Activated CD4-positive, alpha-beta T cell treated with anti-CD3 and anti-CD28 coated beads, Interleukin-2, amount 50 U/mL, for 48 hours (primary cell): Measurements from ENCODE around the gene DNASE1L1.

Experiments used
- DNase-seq, 2 experiments: peaks; one replicate each; pipeline ENCODE4 v3.0.0-alpha.2; 2020

Gene DNASE1L1, protein sequence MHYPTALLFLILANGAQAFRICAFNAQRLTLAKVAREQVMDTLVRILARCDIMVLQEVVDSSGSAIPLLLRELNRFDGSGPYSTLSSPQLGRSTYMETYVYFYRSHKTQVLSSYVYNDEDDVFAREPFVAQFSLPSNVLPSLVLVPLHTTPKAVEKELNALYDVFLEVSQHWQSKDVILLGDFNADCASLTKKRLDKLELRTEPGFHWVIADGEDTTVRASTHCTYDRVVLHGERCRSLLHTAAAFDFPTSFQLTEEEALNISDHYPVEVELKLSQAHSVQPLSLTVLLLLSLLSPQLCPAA

DNA sequence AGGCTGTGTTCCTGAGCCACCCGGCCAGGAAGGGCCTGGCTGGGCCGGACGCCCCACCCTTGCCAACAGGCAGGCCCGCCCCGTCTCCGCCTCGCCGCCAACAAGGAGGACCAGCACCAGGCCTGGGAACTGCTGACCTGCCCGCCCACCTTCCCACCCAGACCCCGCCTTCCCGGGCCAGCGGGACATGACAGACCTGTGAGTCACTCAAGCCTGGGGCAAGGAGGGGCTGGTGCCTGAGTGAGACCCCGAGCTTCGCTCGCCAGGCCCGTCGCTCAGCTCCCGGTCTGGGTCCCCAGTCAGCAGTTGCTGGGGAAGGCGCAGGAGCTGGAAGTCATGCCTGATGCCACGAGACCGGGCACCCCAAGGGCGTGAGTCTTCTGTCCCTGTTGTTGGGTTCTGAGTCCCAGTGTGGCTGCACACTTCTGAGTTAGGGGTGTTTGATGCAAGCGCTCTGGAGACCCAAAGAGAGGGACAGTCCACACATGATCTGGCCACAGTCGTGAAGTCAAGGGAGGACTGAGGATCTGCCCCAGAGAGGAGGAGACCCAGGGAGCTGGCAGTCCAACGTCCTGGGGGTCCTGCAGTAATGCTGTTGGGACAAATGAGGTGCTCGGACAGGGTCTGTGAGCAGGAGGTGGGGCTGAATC lies at the start of gene DNASE1L1:
Gene DNASE1L1, minus strand, starts transcription at position 33 of the 650 bp plus-strand sequence. CDS start 3,686 bp downstream, outside the sequence.
- peak in 1 of 2 experiments; percentile 49 for DNase-seq

DNA sequence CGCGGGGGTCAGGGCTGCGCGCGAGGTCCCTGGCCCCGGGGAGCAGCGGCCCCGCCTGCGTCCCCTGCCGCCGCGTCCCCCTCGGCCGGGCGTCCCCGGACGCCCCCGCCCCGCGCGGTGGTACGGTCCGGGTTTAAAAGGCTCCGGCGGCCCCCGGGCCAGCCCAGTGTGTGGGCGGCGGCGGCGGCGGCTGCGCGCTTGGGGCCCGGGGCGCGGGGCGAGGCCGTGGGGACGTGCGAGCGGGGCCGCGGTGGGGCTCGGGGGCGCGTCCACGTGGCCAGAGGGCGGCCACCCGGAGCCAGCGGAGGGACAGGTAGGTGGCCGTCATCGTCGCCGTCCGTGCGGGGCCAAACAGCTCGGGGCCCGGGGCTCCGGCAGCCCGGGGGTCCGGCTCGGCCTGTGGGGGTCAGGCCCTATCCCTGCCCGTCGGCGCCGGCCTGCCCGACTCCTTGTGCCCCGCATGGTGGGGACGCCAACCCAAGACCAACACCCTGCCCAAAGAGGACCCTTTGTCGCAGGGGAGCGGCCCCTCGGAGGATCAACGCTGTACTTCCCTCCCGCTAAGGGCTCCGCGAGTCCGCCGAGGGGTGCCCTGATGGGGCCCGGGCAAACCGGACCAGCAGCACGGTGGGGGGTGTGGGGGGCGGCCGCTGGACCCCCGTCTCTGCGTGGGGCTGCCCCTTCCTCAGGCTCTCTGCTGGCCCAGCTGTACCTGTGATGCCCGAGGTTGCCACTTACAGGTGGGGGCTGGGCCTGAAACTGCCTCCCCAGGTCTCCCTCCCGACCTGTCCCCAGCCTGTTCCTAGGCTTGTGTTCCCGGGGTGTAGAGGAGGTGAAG lies 49.3 kb upstream of the DNASE1L1 start, which contains the start of gene PLXNA3:
Gene PLXNA3, plus strand, starts transcription at position 166 of the 838 bp plus-strand sequence. CDS start 1,903 bp downstream, outside the sequence.
- DNase-seq = peak; percentile 54 to 58

DNA sequence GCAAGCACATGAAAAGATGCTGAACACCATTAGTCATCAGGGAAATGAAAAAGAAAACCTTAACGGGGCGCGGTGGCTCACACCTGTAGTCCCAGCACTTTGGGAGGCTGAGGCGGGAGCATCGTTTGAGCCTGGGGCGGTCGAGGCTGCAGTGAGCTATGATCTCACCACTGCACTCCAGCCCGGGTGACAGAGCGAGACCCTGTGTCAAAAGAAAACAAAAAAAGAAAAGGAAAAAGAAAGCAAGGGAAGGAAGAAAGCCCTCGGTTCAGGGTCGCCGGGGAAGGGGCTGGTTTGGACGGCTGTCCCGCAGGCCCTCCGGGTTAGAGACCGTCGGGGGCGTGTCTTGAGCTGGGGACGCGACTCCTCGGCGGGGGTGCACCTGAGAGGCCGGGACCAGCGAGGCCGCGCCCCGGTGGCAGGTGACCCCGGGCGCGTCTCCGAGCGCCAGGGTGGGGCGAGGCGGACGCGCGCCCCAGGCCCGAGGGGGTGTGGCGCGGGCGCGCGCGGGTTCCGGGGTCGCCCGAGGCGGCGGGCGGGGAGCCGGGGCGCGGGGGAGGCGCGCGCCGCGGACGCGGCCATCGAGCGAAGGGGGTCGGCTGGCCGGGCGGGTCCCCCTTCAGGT lies 48.5 kb upstream of the DNASE1L1 start:
- DNase-seq = peak; percentile 44 to 45

DNA sequence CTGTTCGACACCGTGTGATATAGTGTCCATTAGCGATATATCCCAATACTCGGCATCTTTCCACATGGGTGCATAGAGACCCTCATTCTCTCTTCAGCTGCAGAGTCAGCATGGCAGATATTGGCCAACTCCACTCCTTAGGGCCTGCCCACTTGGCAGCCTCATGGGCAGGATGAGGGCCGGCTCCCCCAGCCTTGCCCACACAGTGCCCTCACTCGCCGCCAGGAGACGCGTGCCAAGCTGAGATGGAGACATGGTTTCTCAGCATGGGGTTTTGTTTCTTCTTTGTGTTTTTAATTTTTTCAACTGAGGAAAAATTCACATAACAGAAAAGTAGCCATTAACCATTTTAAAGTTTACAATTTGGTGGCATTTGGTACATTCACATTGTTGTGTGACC lies 43.8 kb upstream of the DNASE1L1 start:
- no peak for DNase-seq

DNA sequence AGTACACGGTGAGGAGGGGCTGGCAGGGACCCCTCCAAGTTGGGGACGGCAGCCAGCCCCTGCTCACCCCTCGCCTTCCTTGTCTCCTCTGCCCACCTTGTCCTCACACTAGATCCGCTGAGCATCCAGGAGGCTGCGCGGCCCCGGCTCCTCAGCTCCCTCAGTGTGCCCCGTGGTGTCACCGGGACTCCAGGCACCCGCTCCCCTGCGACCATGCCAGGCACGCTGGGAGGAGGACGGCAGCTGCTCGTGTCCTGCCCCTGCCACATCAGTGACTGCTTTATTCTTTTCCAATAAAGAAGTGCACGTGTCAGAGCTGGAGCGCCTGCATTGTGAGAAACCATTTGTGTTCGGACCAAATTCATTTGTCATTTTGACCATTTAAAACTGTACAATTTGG lies 41.3 kb upstream of the DNASE1L1 start:
- no peak for DNase-seq

DNA sequence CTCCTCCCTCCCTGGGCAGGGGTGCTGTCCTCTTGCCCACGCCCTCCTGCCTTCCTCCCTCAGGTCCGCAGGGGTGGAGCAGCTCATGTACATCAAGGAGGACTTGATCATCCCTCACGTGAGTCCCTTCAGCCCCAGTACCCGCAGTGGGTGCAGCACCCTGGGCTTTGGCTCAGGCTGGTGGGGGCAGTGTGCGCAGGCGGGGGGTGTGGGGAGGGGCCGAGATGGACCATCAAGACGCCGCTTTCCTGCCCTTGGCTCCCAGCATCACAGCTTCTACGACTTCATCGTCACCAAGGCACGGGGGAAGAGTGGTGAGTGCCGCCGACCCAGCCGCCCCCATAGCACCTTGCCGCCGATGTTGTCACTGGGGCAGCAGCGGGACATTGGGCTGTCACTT lies 40.6 kb upstream of the DNASE1L1 start:
- DNase-seq = no peak

DNA sequence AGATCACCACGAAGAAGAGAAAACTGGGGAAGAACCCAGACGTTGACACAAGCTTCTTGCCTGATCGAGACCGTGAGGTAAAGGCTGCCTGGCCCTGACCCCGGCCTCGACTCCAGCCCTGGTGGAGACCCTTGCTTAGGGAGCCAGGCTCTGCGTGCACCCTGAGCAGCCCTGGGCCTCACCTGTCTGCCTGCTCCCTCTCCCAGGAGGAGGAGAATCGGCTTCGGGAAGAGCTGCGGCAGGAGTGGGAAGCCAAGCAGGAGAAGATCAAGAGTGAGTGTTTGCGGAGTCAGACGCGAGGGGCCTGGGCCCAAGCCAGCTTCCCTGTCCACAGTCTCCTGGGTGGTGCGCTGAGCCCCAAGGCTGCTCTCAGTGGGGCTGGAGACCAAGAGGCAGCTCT lies 39.4 kb upstream of the DNASE1L1 start:
- DNase-seq = no peak

DNA sequence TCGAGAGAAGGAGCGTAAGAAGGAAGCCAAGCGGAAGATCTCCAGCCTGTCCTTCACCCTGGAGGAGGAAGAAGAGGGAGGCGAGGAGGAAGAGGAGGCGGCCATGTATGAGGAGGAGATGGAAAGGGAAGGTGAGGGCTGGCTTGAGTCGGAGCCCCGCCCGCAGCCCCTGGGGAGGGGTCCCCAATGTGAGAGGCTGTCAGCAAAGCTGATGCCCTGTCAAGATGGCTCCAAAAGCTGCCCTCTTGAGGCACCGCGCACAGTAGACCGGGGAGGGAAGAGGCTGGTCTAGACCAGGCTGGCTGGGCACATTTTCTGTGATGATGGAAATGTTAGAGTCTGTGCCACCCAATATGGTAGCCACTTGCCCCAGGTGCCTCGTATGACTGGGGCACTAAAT lies 37.4 kb upstream of the DNASE1L1 start:
- no peak for DNase-seq

DNA sequence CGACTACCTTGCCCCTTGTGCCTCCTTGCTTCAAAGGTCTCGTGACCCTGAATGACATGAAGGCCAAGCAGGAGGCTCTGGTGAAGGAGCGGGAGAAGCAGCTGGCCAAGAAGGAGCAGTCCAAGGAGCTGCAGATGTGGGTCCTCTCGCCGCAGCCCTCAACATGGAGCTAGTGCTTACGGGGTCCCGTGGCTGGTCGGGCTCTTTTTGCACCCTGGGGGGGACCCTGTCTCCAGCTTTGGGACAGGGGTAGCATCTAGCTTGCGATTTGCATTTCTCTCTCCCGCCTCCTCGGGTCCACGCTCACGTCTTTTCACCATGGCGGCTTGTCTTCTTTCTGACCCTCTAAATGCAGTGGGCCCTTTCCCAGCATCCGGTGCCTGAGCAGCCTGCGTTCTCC lies 36.7 kb upstream of the DNASE1L1 start:
- DNase-seq = no peak

DNA sequence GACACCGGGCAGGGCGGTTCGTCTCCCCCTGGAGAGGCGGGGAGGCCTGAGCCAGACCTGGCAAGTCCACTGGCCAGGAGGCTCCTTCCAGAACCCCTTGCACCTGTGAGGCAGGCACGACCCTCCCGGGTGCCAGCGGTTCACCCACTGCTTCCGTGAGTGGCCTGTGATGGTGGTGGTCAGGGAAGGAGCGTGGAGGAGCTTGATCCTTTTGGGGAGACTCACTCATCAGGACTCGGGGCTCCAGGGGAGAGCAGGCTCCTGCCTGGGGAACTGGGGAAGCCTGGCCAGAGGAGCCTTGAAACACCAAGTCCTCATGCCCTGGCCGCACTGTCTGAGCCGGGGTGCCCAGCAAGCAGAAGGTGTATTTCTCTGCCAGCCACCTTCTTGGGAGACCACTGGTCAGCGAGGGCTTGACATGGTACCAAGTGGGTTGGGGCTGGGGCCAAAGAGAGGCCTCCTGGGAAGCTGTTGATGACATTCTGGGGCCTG lies 35.7 kb upstream of the DNASE1L1 start:
- no peak for DNase-seq

DNA sequence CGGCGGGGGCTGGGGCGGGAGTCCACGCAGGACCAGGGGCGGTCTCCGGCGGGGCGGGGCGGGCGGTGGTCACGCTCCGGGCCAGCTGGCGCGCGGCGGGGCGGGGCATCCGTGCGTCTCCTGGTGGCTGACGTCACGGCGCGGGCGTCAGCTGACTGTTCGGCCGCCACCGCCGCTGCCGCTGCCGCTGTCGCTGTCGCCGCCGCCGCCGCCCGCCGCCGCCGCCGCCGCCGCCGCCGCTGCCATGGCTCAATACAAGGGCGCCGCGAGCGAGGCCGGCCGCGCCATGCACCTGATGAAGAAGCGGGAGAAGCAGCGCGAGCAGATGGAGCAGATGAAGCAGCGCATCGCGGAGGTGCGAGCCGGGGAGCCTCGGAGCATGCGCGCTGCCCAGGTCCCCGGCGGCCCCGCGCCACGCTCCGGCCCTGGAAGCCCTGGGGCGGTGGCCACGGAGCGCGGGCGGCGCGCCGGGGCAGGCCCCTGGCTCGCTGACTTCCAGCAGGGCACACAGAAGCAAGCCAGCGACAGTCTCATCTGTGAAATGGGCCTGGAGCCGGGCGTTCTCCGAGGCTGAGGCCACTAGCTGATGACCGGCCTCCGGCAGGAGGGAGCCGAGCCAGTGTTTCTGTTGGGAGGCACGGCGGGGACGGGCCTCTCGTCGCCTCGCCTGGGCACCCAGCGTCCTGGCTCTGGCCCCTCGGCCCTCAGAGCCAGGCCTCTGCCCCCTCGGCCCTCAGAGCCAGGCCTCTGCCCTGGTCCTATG lies 35.1 kb upstream of the DNASE1L1 start, which contains the start of gene FAM50A:
Gene FAM50A, plus strand, starts transcription at position 150 of the 763 bp plus-strand sequence. Its CDS starts 95 bp downstream, at position 245.
- peak; percentile 70 to 79 for DNase-seq

DNA sequence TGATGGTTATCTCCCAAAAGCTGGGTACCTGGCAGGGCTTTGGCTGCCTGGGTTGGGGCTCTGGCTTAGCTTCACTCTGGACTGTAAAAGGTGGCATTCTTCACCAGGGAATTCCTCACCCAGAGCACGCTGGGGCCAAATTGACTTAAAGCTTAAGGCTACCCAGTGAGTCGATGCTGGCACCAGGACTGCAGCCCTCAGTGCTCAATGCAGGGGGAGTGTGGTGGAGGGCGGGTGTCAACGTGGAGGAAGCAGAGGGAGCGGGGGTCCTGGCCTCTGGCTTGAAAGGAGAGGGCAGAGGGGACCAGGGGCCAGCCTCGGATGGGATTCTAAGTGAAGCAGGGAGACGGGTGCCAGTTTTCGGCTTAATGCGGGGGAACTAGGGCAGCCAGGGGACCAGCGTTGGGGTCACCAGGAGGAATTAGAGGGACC lies 34.4 kb upstream of the DNASE1L1 start:
- DNase-seq = no peak

DNA sequence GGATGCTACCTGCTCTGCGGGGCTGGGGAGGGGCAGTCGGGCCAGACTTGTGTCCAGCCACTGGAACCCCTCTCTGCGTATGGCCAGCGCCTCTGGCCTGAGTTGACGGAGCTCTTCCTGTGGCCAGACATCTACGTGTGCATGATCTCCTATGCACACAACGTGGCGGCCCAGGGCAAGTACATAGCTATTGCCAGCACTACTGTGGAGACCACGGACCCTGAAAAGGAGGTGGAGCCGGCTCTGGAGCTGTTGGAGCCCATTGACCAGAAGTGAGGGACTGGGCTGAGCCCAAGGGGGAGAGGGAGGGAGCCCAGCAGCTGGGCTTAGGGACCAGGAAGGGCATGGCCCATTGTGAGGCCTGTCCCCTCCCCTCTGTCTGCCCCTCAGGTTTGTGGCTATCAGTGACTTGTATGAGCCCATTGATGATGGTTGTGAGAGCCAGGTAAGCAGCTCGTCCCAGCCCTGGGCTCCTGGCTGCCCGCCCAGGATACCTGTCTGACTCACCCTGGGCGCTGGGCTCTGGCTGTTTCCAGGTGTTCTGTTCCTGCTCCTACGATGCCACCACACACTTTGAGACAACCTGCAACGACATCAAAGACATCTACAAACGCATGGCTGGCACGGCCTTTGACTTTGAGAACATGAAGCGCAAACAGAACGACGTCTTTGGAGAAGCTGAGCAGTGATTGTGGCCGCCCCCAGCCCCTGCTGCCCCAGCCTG lies 33.1 kb upstream of the DNASE1L1 start:
- no peak for DNase-seq

DNA sequence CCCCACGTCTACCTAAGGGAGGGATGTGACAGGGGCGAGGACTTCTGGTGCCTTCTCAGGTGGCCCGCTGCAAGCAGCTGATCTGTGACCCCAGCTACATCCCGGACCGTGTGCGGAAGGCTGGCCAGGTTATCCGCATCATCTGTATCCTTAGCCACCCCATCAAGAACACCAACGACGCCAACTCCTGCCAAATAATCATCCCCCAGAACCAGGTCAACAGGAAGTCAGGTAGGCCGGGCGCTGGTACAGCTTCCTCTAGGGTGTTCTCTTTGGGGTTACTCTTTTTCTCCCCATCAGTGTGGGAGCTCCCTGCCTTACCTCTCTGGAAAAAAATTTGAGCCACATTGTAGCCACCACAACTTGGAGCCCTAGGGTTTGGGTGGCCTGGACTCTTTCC lies 32.5 kb upstream of the DNASE1L1 start:
- DNase-seq = no peak

DNA sequence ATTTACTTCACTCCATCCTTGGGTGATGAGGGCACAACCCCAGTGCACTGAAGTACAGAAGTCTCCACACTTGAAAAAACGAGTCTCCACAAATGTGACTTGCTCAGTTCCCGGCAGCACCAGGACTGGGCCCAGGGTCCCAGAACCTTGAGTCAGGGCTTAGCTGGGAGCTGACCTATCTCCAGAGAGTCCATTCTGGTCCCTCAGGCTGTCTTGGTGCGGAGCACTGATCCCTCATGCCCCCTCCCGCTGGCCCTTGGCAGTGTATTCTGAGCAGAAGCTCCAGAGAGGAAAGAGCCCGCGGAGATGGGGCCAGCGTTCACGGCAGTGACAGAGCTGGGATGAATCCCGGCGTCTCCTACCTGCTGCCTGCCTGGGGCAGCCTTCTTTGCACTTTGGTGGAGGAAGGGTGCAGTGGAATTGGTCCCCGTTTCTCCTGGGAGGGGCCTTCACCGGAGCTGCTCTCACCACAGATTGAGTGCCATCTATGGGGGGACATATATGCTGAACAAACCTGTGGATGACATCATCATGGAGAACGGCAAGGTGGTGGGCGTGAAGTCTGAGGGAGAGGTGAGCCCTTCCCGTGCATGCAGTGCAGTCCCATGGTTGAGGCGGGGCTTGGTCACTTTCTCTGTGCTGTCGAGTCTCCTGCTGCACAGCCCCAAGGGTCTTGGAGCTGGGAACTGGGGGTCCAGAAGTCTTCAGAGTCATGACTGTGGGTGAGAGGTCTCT lies 31.7 kb upstream of the DNASE1L1 start:
- no peak for DNase-seq

DNA sequence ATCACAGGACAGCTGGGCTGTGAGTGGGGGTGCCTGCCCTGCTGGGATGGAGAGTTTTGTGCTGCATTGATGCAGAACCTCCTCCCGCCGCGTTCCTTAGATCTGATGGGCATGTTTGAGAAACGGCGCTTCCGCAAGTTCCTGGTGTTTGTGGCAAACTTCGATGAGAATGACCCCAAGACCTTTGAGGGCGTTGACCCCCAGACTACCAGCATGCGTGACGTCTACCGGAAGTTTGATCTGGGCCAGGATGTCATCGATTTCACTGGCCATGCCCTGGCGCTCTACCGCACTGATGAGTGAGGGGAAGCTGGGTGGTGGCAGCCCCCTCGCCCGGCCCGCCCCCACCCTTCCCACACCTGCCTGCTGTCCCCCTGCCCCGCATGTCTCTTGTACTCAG lies 30.8 kb upstream of the DNASE1L1 start:
- DNase-seq = no peak

DNA sequence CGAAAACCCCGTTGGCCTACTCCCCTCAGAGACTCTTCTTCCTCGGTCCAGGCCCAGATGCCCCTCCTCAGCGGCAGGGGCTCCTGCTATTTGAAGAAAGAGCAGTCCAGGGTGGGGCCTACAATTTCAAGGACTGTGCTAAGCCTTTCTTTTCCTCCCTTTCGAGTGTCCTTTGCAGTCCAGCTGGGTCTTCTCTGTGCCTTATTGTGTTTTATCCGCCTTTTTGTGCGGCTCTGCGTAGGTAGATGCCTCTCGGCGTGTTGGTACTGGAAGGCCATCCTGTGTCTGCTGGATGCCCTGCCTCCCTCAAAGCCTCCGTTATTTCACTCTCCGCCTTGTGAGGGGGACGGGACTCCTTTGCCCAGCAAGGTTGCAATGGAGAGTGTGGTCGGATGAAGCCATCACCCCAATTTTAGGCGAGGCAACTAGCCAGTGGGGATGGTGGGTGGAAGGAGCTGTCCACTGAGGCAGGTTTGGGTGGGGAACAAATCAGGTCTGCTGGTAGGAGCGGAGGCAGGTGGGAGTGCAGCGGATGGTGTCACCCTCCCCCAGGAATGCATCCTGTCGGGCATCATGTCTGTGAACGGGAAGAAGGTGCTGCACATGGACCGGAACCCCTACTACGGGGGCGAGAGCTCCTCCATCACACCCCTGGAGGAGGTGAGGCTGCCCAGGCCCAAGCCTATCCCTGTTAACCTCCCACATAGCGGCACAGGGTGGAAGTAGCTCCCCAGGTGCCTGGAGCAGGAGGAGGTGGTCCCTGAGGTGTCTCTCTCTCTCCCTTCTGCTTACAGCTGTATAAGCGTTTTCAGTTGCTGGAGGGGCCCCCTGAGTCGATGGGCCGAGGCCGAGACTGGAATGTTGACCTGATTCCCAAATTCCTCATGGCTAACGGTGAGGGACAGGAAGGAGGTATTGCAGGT lies 29.2 kb upstream of the DNASE1L1 start:
- DNase-seq = no peak

DNA sequence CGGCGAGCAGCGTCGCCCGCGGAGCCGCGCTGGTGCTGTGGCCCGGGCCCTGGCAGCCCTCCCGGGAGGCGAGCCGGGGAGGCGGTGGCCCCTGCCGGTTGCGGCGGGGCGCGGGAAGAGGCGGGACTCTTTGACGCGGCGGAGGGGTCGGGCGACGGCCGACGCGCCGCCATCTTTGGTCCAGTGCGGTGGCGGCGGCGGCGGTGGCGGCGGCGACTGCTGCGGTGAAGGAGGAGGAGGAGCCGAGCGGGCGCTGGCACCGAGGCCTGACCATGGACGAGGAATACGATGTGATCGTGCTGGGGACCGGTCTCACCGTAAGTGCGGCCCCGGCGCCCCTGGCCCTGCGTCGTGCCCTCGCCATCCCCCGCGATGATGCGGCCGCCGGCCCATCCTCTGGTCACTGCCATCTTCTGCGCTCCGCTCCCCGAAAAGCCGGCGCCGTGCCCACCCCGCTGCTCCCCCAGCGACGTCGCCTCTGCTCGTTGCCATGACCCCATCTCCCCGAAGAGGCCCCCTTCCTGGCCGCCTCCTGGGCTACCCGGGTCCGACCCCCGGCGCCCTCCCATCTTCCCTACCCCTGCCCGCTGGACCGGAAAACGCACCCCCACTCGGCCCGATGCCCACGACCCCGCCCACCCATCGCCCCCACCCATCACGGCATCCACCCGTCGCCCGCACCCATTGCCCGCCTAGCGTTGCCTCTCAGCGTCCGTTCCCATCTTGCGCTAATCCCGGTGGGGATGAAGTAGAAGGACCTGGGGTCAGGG lies 28.1 kb upstream of the DNASE1L1 start, which contains the start of gene GDI1:
Gene GDI1, plus strand, starts transcription at position 172 of the 770 bp plus-strand sequence. Its CDS starts 101 bp downstream, at position 273.
- peak; percentile 59 to 61 for DNase-seq
